PFSK-1 (cell line): ENCODE data around the gene PIP5KL1.

Experiments used
- FOXP2 ChIP-seq: optimal IDR thresholded peaks from 2 replicates; pipeline ENCODE3; 2011; ENCODE audit warnings: borderline replicate concordance, control low read depth, inconsistent platforms; ENCODE audit not compliant: insufficient read depth; ENCODE audit errors: extremely low read length, extremely low read depth
- POLR2AphosphoS5 ChIP-seq: IDR thresholded peaks from 2 replicates; pipeline ENCODE4 v1.6.1; 2012; ENCODE audit warnings: low read depth, mild to moderate bottlenecking, control low read depth, low read length, moderate library complexity
- REST ChIP-seq, 2 experiments: IDR thresholded peaks; 2 replicates each; pipeline versions ENCODE4 v1.6.1 to v1.8.0; 2011 to 2012; ENCODE audit warnings: low read depth in 2 of 2, low read length in 2 of 2, control low read depth in 1 of 2, inconsistent platforms in 1 of 2, mild to moderate bottlenecking in 1 of 2, moderate library complexity in 1 of 2; ENCODE audit not compliant: insufficient read depth in 1 of 2
- SIN3A ChIP-seq: IDR thresholded peaks from 2 replicates; pipeline ENCODE4 v1.6.1; 2012; ENCODE audit warnings: mild to moderate bottlenecking, low read length, moderate library complexity, borderline replicate concordance; ENCODE audit not compliant: insufficient read depth
- TAF1 ChIP-seq: IDR thresholded peaks from 2 replicates; pipeline ENCODE4 v1.6.1; 2012; ENCODE audit warnings: low read length, control low read depth, borderline replicate concordance; ENCODE audit not compliant: insufficient read depth

The PIP5KL1 gene

DNA sequence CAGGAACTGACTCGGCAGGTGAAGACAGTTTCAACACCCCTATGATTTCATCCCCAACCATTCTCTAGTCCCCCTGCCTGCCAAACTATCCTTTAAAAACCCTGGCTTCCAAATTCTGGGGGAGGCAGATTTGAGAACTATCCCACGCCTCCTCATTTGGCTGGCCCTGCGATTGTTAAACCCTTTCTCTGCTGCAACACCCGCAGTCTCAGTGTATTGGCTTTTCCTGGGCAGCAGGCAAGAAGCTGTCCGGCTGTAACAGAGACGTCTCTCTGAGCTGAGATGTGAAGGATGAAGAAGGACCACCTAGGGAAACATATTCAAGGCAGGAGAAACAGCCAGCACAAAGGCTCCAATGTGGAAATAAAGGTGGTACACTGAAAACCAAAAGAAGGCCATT, 37.7 kb downstream of the PIP5KL1 start:
- TF ChIP-seq REST (IDR thresholded peaks at IDR 0.05; ENCODE audit: insufficient read depth in 1 of 2, low read depth in 2 of 2, low read length in 2 of 2) (no peak), POLR2AphosphoS5 (no peak), SIN3A (no peak), FOXP2 (no peak), TAF1 (no peak)

DNA sequence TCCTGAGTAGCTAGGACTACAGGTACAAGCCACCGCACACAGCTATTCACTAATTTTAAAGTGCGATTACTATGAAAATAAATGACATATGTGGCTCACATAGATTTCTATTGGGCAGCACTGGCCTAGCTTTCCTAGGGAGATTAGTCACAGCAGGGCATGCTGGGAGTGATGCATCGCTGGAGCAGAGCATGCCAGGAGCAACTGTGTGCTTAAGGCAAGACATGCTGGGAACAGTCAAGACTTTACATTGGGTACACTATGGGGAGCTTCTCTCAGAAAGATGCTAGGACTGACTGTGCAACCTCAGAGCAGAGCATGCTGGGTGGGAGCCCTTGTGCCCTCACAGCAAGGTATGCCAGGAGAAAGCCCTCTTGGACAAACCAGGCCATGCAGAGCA, 40.5 kb downstream of the PIP5KL1 start:
- TF ChIP-seq TAF1 (no peak), REST (IDR thresholded peaks at IDR 0.05; ENCODE audit: insufficient read depth in 1 of 2, low read depth in 2 of 2, low read length in 2 of 2) (no peak), SIN3A (no peak), FOXP2 (no peak), POLR2AphosphoS5 (no peak)

DNA sequence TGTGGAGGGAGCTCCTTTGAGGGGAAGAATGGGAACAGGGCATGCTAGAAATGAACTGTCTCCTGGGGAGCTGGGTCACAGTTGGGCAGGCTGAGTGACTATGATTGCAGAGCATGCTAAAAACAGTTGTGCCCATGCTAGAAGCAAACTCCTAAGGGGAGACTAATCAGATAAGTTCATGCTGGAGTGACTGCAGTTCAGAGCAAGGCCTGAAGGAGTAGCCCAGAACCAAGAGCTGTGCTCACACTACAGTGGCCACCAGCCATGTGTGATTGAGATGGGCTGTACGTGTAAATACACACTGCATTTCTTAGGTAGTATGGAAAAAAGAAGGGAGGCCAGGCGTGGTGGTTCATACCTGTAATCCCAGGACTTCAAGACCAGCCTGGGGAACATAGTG, 42.8 kb downstream of the PIP5KL1 start:
- TF ChIP-seq SIN3A (no peak), TAF1 (no peak), POLR2AphosphoS5 (no peak), FOXP2 (no peak), REST (IDR thresholded peaks at IDR 0.05; ENCODE audit: insufficient read depth in 1 of 2, low read depth in 2 of 2, low read length in 2 of 2) (no peak)

- TF ChIP-seq SIN3A, result no peak
- no peak for TF ChIP-seq POLR2AphosphoS5
- TF ChIP-seq FOXP2, result no peak
- no peak for TF ChIP-seq REST (IDR thresholded peaks at IDR 0.05; ENCODE audit: insufficient read depth in 1 of 2, low read depth in 2 of 2, low read length in 2 of 2)
- TF ChIP-seq TAF1, result no peak
Measured at GRCh38 chr9:127886401-127886972, 44.1 kb downstream of the PIP5KL1 start.
